Brain microvascular endothelial cell (primary cell): ENCODE data around the gene ITPR2.

Experiments
- DNase-seq: peaks from one replicate; pipeline ENCODE4 v3.0.0-alpha.2; 2020
- H3K27ac ChIP-seq: fragments of 250-450 bp; sonication (Bioruptor Pico); 2 replicates; pipeline ENCODE4 v1.5.1; 2020; ENCODE audit warnings: mild to moderate bottlenecking, moderate library complexity
- H3K27me3 ChIP-seq: fragments of 250-450 bp; sonication (Bioruptor Pico); replicated peaks from 2 replicates; pipeline ENCODE4 v1.5.1; 2020; ENCODE audit warnings: mild to moderate bottlenecking
- H3K36me3 ChIP-seq: fragments of 250-450 bp; sonication (Bioruptor Pico); replicated peaks from 2 replicates; pipeline ENCODE4 v1.5.1; 2020; ENCODE audit warnings: mild to moderate bottlenecking
- H3K4me3 ChIP-seq: 2 replicates; pipeline ENCODE4 v1.5.1; 2011; ENCODE audit warnings: low read depth, mild to moderate bottlenecking, control low read depth, low read length, moderate library complexity
- in situ Hi-C: cut with HindIII; loops from 2 replicates; pipeline ENCODE4 v1.10.0; 2017; ENCODE audit warnings: low sequenced_read_pairs, low pct_ligation_motif_present
- TF ChIP-seq, protein P1 (sequence below): IDR thresholded peaks from 2 replicates; pipeline ENCODE4 v1.5.1; 2011; ENCODE audit warnings: low read depth, mild to moderate bottlenecking, moderate library complexity, low read length, control low read depth, inconsistent platforms; ENCODE audit errors: missing control alignments

ITPR2 gene

DNA sequence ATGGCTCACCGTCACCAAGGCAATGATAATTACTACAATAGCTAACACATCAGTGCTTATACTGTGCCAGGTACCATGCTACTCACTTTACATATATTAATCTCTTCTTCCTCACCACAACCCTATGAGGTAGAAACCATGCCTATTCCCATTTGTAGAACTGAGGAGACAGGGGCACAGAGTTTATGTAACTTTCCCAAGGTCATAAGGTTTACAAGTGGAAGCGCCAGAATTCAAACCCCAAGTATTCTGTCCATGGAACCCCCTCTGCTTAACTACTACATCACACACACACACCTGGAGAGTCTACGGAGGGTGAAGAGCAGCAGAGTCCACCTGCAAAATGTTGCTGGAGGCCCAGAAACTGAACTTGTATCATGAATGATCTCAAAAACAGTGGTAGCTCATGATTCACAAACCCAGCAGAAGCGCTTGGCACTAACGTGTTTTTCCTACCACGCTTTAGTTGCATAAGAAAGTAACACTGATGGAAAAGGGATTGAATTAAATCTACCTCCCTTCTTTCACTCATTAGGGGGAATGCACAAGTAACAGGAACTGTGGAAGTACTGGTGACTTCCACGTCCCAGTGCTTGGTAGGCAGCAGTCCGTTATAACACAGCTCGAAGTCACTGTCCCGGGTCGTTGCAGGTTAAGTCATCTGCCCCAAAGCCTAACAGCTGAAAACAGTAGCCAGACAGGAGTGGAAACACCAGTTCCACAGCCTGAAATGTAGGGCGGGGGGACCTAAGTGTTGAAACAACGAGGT lies 2.0 kb downstream of the ITPR2 start:
- DNase-seq: no peak
- TF ChIP-seq, protein P1, sequence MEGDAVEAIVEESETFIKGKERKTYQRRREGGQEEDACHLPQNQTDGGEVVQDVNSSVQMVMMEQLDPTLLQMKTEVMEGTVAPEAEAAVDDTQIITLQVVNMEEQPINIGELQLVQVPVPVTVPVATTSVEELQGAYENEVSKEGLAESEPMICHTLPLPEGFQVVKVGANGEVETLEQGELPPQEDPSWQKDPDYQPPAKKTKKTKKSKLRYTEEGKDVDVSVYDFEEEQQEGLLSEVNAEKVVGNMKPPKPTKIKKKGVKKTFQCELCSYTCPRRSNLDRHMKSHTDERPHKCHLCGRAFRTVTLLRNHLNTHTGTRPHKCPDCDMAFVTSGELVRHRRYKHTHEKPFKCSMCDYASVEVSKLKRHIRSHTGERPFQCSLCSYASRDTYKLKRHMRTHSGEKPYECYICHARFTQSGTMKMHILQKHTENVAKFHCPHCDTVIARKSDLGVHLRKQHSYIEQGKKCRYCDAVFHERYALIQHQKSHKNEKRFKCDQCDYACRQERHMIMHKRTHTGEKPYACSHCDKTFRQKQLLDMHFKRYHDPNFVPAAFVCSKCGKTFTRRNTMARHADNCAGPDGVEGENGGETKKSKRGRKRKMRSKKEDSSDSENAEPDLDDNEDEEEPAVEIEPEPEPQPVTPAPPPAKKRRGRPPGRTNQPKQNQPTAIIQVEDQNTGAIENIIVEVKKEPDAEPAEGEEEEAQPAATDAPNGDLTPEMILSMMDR: no peak
- no peak overlapping the region for H3K27ac ChIP-seq
- H3K36me3 ChIP-seq: no peaks in the 10 kb centered on the region
- in situ Hi-C loops: no loop called here
- no peaks in the 10 kb centered on the region for H3K27me3 ChIP-seq
- peak overlapping the region; percentile 18 for H3K4me3 ChIP-seq

DNA sequence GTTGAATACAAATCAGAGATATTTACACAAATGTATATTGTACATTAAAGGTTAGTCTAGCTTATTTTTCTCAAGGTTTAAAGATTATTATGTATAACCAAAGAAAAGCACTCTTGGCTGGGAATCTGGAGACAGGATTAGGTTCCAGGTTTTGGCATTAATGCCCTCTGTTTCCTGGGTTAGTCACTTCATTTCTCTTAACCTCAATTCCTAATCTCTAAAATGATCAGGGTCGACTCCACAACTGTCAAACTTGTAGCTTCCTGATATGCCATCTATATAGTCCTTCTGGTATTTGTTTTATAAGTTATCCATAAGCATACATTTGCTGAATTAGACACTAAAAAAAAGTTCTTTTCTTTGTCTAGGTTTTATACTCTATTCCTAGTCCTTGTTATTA lies 2.6 kb downstream of the ITPR2 start:
- in situ Hi-C loops: no loop called here
- DNase-seq: no peak
- no peak overlapping the region for H3K27ac ChIP-seq
- H3K27me3 ChIP-seq: no peaks in the 10 kb centered on the region
- no peaks in the 10 kb centered on the region for H3K36me3 ChIP-seq
- H3K4me3 ChIP-seq: no peak overlapping the region
- TF ChIP-seq, protein P1: no peak

DNA sequence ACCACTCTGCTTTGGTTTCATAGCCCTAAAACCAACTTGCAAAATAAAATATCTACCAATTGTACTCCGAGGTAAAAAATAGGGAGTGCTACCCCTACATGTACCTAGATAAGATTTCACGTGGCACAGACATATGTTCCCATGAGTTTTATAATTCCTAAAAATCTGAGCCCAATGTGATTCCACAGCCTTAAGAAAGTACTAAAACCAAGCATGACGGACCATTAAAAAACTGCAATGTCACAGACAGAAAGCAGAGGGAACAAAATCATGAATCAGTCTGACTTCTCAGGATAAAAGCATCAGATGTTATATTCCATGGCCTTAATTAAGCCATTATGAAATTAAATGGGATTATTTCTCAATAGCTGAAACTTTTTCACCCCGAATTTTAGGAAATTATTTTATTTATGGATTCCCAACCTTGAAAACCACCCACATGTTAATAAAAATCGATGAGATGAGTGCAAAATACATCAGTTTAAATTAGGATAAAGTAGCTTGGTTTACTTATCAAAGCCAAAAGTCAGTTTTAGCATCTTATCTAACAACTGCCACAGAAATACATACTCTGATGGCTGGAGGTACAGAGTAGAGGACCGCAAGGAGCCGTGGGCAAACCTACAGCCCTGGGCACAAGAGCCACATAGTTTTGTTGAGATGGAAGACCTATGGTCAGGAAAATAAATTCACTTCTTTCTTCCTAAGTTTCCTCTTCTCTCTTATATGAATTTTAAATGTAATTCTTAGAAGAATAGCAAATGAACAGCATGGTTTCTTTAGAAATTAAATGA lies 4.5 kb downstream of the ITPR2 start:
- Histone ChIP-seq H3K27ac (no peak overlapping the region), H3K4me3 (no peak overlapping the region), H3K36me3 (no peaks in the 10 kb centered on the region), H3K27me3 (no peaks in the 10 kb centered on the region)
- no peak for DNase-seq
- TF ChIP-seq, protein P1: no peak
- in situ Hi-C loops: no loop called here

DNA sequence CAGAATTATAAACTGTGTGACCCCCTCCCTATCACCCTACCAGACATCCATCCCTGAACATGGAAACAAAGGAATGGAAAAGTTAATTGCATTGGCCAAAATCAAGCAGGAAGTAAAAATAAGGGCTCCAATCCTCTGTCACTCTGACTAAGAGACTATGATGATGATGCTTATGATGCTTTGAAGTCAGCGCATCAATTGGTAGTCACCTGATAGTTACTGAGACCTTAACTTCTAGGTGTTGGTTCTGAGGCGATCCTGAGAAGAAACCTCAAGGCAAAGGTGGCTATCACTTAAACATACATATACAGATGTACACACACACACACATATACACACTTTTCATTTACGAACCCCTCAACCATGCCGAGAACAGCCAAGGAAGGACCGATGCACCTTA lies 6.6 kb downstream of the ITPR2 start:
- Histone ChIP-seq H3K36me3 (no peaks in the 10 kb centered on the region), H3K27me3 (no peaks in the 10 kb centered on the region), H3K27ac (no peak overlapping the region), H3K4me3 (no peak overlapping the region)
- no peak for DNase-seq
- in situ Hi-C loops: no loop called here
- TF ChIP-seq, protein P1: no peak

DNA sequence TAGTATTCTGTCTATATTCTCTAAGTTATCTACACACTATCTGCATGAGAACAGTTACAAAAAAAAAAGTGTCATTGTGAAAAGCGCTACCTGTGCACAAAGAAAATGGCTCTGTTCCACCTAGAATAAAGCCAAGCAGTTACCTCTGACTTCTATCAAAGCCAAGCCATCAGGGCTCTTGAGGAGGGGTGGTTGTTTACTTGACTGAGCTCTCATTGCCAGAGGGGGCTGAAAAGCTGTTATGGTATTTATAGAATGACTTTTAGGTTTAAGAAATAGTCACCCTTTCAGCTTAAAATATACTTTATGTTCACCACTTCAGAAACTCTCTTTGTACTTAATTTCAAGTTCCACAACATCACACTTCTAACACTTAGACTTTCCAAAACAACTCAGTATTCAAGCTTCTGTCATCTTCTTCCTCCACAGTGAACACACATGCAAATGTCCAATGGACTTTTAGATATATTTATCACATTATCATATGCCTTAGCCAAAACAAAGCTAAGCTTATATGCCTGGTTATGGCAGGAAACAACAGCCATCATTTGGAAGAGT lies 7.5 kb downstream of the ITPR2 start:
- Histone ChIP-seq H3K27ac (no peak overlapping the region), H3K27me3 (no peaks in the 10 kb centered on the region), H3K36me3 (no peaks in the 10 kb centered on the region), H3K4me3 (no peak overlapping the region)
- in situ Hi-C loops: no loop called here
- TF ChIP-seq, protein P1: no peak
- no peak for DNase-seq
